ENCODE data around the gene SELENOI. TPM values are rescaled to one million over a fixed set of nuclear protein-coding genes. Genes with fewer than 3 reads are reported as not detected.

Gene SELENOI
- total RNA-seq, 1 experiment from 2014 or later, result 63.3 TPM

DNA sequence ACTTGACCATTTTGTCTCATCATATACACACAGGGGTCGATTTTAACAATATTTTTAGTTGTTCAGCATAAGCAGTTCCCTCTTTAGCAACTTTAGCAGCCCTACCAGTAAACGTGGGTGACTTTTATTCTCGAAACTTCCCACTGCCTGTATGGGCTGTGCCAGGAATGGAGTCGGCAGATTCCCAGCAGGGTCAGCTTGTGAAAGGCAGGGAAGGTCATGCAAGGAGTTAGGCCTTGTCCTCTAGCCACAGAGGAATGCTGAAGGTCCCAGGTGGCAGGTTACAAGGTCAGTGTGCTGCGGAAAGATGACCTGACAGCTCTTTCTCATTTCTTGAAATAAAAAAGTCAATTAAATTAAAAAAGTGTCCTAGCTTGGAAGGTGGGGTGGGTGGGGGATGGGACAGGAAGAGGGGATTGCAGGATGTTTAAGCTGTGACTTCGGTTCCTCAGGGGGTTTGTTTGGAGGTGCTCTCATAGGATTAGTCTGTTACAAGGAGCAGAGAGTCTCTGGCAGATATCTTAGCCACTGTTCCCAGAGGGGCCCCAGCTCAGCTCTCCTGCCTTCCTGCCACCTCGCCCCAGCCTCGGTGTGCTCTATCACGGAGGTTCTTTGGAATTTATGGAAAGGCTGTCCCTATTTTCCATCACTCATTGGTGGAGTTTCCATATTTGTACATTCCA, 77.1 kb downstream of the SELENOI start:
- H3K9me3 ChIP-seq (ENCODE audit: control insufficient read depth in 1 of 2, insufficient read depth in 1 of 2, low read depth in 1 of 2, low read length in 2 of 2), result no peaks in the 10 kb centered on the region
- no peaks in the 10 kb centered on the region for H4K20me1 ChIP-seq (ENCODE audit: insufficient read depth)
- H3K9ac ChIP-seq (ENCODE audit: low read length), result no peak overlapping the region
- ChIA-PET RAD21 (ENCODE audit: low non-redundant PET in 1 of 2, low total read pairs in 2 of 2, uncharacterized antibody in 2 of 2, unreplicated experiment in 2 of 2) (no interaction called here), CTCF (interaction anchor here (0.7 kb wide), 1 partner anchor 137 kb away, joined by 4 read pairs; no protein-coding TSS in a partner anchor), POLR2A (no interaction called here)
- BruUV-seq (replicated peaks), result no TSS peak
- no peaks in the 10 kb centered on the region for H3K4me1 ChIP-seq (ENCODE audit: control insufficient read depth in 1 of 2, insufficient read depth in 2 of 2, low read length in 2 of 2)
- H3K9me2 ChIP-seq (ENCODE audit: insufficient read depth), result no peaks in the 10 kb centered on the region
- no peak overlapping the region for H3K27ac ChIP-seq (ENCODE audit: low read depth, low read length)
- no peaks in the 10 kb centered on the region for H3K79me2 ChIP-seq (ENCODE audit: insufficient read depth, low read length)
- H2AFZ ChIP-seq (ENCODE audit: low read depth, low read length, poor library complexity, severe bottlenecking), result no peak overlapping the region
- no peak for DNase-seq (ENCODE audit: low read depth, low spot score)
- H3K4me3 ChIP-seq (replicated peaks in 1 of 2; ENCODE audit: low read depth in 1 of 2, low read length in 2 of 2), result no peak overlapping the region
- intact Hi-C loops (cut with micrococcal nuclease), result no loop called here
- H3K36me3 ChIP-seq (ENCODE audit: control insufficient read depth in 1 of 2, insufficient read depth in 2 of 2, low read length in 2 of 2), result no peaks in the 10 kb centered on the region
- TF ChIP-seq YY1 (IDR thresholded peaks at IDR 0.05; ENCODE audit: extremely low read depth, insufficient replicate concordance, low read depth, low read length) (no peak), POLR2A (IDR thresholded peaks at IDR 0.05; ENCODE audit: borderline replicate concordance, extremely low read depth, insufficient read depth, insufficient read length) (no peak), POLR2AphosphoS5 (IDR thresholded peaks at IDR 0.05; ENCODE audit: low read depth, low read length) (no peak), CBX3 (IDR thresholded peaks at IDR 0.05; ENCODE audit: low read depth) (no peak), EZH2phosphoT487 (IDR thresholded peaks at IDR 0.05; ENCODE audit: borderline replicate concordance) (no peak), SRF (IDR thresholded peaks at IDR 0.05; ENCODE audit: low read depth) (no peak), RAD21 (IDR thresholded peaks at IDR 0.05; ENCODE audit: low read depth) (no peak), TCF7L2 (IDR thresholded peaks at IDR 0.05; ENCODE audit: borderline replicate concordance, extremely low read depth, insufficient read depth, insufficient read length) (no peak), EGR1 (IDR thresholded peaks at IDR 0.05; ENCODE audit: low read depth) (no peak)
- TF ChIP-seq, protein P1, sequence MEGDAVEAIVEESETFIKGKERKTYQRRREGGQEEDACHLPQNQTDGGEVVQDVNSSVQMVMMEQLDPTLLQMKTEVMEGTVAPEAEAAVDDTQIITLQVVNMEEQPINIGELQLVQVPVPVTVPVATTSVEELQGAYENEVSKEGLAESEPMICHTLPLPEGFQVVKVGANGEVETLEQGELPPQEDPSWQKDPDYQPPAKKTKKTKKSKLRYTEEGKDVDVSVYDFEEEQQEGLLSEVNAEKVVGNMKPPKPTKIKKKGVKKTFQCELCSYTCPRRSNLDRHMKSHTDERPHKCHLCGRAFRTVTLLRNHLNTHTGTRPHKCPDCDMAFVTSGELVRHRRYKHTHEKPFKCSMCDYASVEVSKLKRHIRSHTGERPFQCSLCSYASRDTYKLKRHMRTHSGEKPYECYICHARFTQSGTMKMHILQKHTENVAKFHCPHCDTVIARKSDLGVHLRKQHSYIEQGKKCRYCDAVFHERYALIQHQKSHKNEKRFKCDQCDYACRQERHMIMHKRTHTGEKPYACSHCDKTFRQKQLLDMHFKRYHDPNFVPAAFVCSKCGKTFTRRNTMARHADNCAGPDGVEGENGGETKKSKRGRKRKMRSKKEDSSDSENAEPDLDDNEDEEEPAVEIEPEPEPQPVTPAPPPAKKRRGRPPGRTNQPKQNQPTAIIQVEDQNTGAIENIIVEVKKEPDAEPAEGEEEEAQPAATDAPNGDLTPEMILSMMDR (IDR thresholded peaks at IDR 0.05 in 2 of 3, conservative IDR thresholded peaks at IDR 0.05 in 1 of 3; ENCODE audit: borderline replicate concordance in 1 of 3, insufficient read depth in 1 of 3, low read depth in 2 of 3, low read length in 2 of 3), result no peak
- TF ChIP-seq, protein P2, sequence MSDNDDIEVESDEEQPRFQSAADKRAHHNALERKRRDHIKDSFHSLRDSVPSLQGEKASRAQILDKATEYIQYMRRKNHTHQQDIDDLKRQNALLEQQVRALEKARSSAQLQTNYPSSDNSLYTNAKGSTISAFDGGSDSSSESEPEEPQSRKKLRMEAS (IDR thresholded peaks at IDR 0.05), result no peak
- no peak overlapping the region for H3K4me2 ChIP-seq (ENCODE audit: low read length)
- H3K27me3 ChIP-seq (ENCODE audit: insufficient read depth, low read length), result no peaks in the 10 kb centered on the region
- ATAC-seq, result no peak

Data from HCT116 (cell line).